Testis (tissue), 5 donors: ENCODE data around the gene MMP24. TPM values are rescaled to one million over a fixed set of nuclear protein-coding genes. Genes with fewer than 3 reads are reported as not detected.
"Not testable (repeated sequence)": the region's sequence is repeated elsewhere in the genome, so short reads cannot be mapped to it uniquely, and the experiment has no call there.

Experiments used
- DNase-seq: peaks from one replicate; pipeline ENCODE4 v3.0.0-alpha.2; 2019
- H3K27ac ChIP-seq, 2 donors: fragments of 200-600 bp; sonication (generic); one replicate each; pipeline ENCODE4 v1.5.1; 2019
- H3K27me3 ChIP-seq: fragments of 200-600 bp; sonication (generic); one replicate; pipeline ENCODE4 v1.5.1; 2019
- H3K36me3 ChIP-seq: fragments of 200-600 bp; sonication (generic); one replicate; pipeline ENCODE4 v1.5.1; 2017; ENCODE audit warnings: low read depth; ENCODE audit errors: missing control alignments
- H3K4me1 ChIP-seq: fragments of 200-600 bp; sonication (generic); one replicate; pipeline ENCODE4 v1.5.1; 2019
- H3K4me3 ChIP-seq, 2 donors: fragments of 200-600 bp; sonication (generic); one replicate each; pipeline ENCODE4 v1.5.1; 2017 to 2019
- H3K9me3 ChIP-seq: fragments of 200-600 bp; sonication (generic); one replicate; pipeline ENCODE4 v1.5.1; 2017
- POLR2A ChIP-seq: fragments of 450-650 bp; IDR thresholded peaks from one replicate; pipeline ENCODE4 v1.6.1; 2017; ENCODE audit warnings: antibody characterized with exemption, mild to moderate bottlenecking, moderate library complexity
- WGBS, 2 donors: methylation state at CpG; one replicate each; pipeline ENCODE4 v1.1.5; 2018; 5-methylcytosine and 5-hydroxymethylcytosine counted together
- intact Hi-C: fragments of 100-400 bp; cut with DNase I; formaldehyde crosslinking; loops from one replicate; pipeline ENCODE4 v1.15.1; 2023; ENCODE audit warnings: low total_unique reads
- long read RNA-seq, 2 donors: transcript quantifications; one replicate each; lab custom pipeline, GENCODE V29; 2026
- polyA plus RNA-seq: library from polyadenylated mRNA; stranded (reverse); fragments of 350-450 nt; fragmentation: Illumina TruSeq; extraction: RNeasy Lipid Tissue Mini Kit (QIAGEN cat#74804); gene quantifications from one replicate; pipeline ENCODE4 v1.2.3, GENCODE V29; 2014; ENCODE audit warnings: low read depth, low replicate concordance; ENCODE audit not compliant: insufficient read depth
- total RNA-seq, 2 donors: library from RNA; depleted of rRNA; stranded (reverse); fragments of >200 nt; gene quantifications; one replicate each; pipeline ENCODE4 v1.2.3, GENCODE V29; 2016
- TF ChIP-seq, protein P1 (sequence below), 3 experiments: fragments of 450-650 bp in 2 of 3; fragments of 200-600 bp in 1 of 3; sonication (generic) in 1 of 3; IDR thresholded peaks; one replicate each; pipeline ENCODE4 v1.5.1; 2016 to 2019; ENCODE audit warnings: antibody characterized with exemption in 3 of 3, mild to moderate bottlenecking in 2 of 3, moderate library complexity in 1 of 3

Gene MMP24
- total RNA-seq (1 to 10 TPM; 1.1 TPM), polyA plus RNA-seq (2.2 TPM)
- long read RNA-seq, donor 1, result 0 reads
- long read RNA-seq, donor 2, result 0 reads

DNA sequence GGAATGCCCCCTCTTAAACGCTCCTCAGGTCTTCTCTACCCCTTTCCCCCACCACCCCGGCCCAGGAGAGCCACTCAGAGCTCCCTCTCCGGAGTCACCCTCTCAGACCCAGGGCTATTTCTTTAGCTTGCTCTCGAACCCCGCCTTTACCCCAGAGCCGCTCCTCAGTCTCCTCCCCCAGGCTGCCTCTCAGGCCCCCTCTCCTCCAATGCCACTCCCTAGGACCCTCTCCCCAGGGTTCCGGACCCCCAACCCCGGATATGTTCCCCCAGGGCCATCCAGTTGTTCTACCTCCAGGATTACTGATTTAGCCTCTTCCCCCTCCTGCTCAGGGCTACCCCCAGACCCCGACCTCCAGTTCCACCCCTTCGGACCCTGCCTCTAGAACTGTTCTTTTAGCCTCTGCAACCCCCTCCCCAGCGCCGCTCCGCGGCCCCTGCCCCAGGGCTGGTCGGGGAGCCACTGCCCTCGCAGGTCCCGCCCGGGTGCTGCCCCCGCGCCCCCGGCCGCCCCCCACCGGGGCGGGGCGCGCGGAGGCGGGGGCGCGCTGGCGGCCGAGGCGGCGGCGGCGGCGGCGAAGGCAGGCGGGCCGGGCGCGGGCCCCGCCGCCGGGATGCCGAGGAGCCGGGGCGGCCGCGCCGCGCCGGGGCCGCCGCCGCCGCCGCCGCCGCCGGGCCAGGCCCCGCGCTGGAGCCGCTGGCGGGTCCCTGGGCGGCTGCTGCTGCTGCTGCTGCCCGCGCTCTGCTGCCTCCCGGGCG is at the start of gene MMP24:
Gene MMP24, plus strand, starts transcription at position 565 of the 758 bp plus-strand sequence. Its CDS starts 49 bp downstream, at position 614.
- TF ChIP-seq, protein P1, sequence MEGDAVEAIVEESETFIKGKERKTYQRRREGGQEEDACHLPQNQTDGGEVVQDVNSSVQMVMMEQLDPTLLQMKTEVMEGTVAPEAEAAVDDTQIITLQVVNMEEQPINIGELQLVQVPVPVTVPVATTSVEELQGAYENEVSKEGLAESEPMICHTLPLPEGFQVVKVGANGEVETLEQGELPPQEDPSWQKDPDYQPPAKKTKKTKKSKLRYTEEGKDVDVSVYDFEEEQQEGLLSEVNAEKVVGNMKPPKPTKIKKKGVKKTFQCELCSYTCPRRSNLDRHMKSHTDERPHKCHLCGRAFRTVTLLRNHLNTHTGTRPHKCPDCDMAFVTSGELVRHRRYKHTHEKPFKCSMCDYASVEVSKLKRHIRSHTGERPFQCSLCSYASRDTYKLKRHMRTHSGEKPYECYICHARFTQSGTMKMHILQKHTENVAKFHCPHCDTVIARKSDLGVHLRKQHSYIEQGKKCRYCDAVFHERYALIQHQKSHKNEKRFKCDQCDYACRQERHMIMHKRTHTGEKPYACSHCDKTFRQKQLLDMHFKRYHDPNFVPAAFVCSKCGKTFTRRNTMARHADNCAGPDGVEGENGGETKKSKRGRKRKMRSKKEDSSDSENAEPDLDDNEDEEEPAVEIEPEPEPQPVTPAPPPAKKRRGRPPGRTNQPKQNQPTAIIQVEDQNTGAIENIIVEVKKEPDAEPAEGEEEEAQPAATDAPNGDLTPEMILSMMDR (IDR thresholded peaks at IDR 0.05), result no peak
- TF ChIP-seq POLR2A, result no peak
- H3K4me1 ChIP-seq, result no peaks in the 10 kb centered on the region
- no peaks in the 10 kb centered on the region for H3K36me3 ChIP-seq
- no peak within 1 kb of the TSS for H3K27ac ChIP-seq
- H3K4me3 ChIP-seq, result no peak within 1 kb of the TSS
- H3K9me3 ChIP-seq, result no peaks in the 10 kb centered on the region
- no peak for DNase-seq
- H3K27me3 ChIP-seq, result no peaks in the 10 kb centered on the region
- 3 to 9% methylated on average over 15 to 49 of the region's 70 CpGs for WGBS, 2 donors
- intact Hi-C loops, result no loop called here

- no peak for DNase-seq
- intact Hi-C loops, result no loop called here
- TF ChIP-seq, protein P1 (IDR thresholded peaks at IDR 0.05), result no peak
- TF ChIP-seq POLR2A, result no peak
- Histone ChIP-seq H3K4me3 (no peak overlapping the region), H3K9me3 (no peaks in the 10 kb centered on the region), H3K4me1 (no peaks in the 10 kb centered on the region), H3K36me3 (no peaks in the 10 kb centered on the region), H3K27me3 (no peaks in the 10 kb centered on the region), H3K27ac (no peak overlapping the region)
- 94 to 96% methylated on average over 11 of the region's 11 CpGs for WGBS, 2 donors
These were observed 46.9 kb upstream of the MMP24 start for GRCh38 chr20:35179292-35180212.

GRCh38 chr20:35180266-35180665 is 46.2 kb upstream of the MMP24 start:
- DNase-seq, result no peak
- TF ChIP-seq, protein P1 (IDR thresholded peaks at IDR 0.05), result no peak
- no peak for TF ChIP-seq POLR2A
- H3K27me3 ChIP-seq, result no peaks in the 10 kb centered on the region
- H3K27ac ChIP-seq, result no peak overlapping the region
- whole genome bisulfite sequencing, 2 donors, result 92 to 93% methylated on average over 5 of the region's 5 CpGs
- no peak overlapping the region for H3K4me3 ChIP-seq
- intact Hi-C loops, result no loop called here
- no peaks in the 10 kb centered on the region for H3K36me3 ChIP-seq
- no peaks in the 10 kb centered on the region for H3K9me3 ChIP-seq
- no peaks in the 10 kb centered on the region for H3K4me1 ChIP-seq

DNA sequence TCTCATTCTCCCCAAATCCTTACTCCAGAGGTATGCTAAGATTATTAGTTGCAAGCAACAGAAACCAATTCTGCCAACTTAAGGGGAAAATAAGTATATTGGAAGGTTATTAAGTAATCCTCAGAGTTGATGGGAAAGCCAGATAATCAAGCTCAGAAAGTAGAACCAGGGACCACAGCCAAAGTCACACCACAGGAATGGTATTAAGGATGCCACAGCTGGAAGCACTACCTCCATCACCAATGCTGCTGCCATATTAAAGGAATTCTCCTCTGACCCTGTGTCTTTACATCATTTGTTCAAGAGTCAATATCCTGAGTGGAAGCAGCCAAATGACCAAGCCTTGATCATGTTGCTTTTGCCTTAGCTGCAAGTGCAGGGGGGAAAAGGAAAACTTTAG is 44.8 kb upstream of the MMP24 start:
- H3K36me3 ChIP-seq, result no peaks in the 10 kb centered on the region
- no peak overlapping the region for H3K4me3 ChIP-seq
- DNase-seq, result no peak
- TF ChIP-seq, protein P1 (IDR thresholded peaks at IDR 0.05), result no peak
- TF ChIP-seq POLR2A, result no peak
- H3K27ac ChIP-seq, result no peak overlapping the region
- H3K4me1 ChIP-seq, result no peaks in the 10 kb centered on the region
- no peaks in the 10 kb centered on the region for H3K9me3 ChIP-seq
- H3K27me3 ChIP-seq, result no peaks in the 10 kb centered on the region
- intact Hi-C loops, result no loop called here

GRCh38 chr20:35186691-35187289 is 39.7 kb upstream of the MMP24 start:
- H3K9me3 ChIP-seq, intact Hi-C loops, DNase-seq, H3K4me3 ChIP-seq, H3K27me3 ChIP-seq, H3K27ac ChIP-seq, H3K4me1 ChIP-seq, H3K36me3 ChIP-seq: not testable (repeated sequence)
- WGBS, 2 donors, result 92 to 93% methylated on average over 10 of the region's 10 CpGs
